ENCODE results near the gene HDAC9. TPM values are rescaled to one million over a fixed set of nuclear protein-coding genes. Genes with fewer than 3 reads are reported as not detected.

Gene HDAC9
- total RNA-seq, 1 experiment from 2014 or later: 4.3 TPM

GRCh38 chr7:18547509-18548187 is 52.1 kb downstream of the HDAC9 start:
- H3K9ac ChIP-seq (ENCODE audit: low read length): no peak overlapping the region
- BruUV-seq (replicated peaks): no TSS peak
- H3K9me3 ChIP-seq (ENCODE audit: control insufficient read depth in 1 of 2, insufficient read depth in 1 of 2, low read depth in 1 of 2, low read length in 2 of 2): no peaks in the 10 kb centered on the region
- no peaks in the 10 kb centered on the region for H3K36me3 ChIP-seq (ENCODE audit: control insufficient read depth in 1 of 2, insufficient read depth in 2 of 2, low read length in 2 of 2)
- H3K4me2 ChIP-seq (ENCODE audit: low read length): no peak overlapping the region
- ChIA-PET RAD21 (ENCODE audit: low non-redundant PET in 1 of 2, low total read pairs in 2 of 2, uncharacterized antibody in 2 of 2, unreplicated experiment in 2 of 2) (no interaction called here), CTCF (no interaction called here), POLR2A (no interaction called here)
- TF ChIP-seq FOSL1 (IDR thresholded peaks at IDR 0.05; ENCODE audit: low read depth): no peak
- no peak for TF ChIP-seq YY1 (IDR thresholded peaks at IDR 0.05; ENCODE audit: extremely low read depth, insufficient replicate concordance, low read depth, low read length)
- TF ChIP-seq, protein P1, sequence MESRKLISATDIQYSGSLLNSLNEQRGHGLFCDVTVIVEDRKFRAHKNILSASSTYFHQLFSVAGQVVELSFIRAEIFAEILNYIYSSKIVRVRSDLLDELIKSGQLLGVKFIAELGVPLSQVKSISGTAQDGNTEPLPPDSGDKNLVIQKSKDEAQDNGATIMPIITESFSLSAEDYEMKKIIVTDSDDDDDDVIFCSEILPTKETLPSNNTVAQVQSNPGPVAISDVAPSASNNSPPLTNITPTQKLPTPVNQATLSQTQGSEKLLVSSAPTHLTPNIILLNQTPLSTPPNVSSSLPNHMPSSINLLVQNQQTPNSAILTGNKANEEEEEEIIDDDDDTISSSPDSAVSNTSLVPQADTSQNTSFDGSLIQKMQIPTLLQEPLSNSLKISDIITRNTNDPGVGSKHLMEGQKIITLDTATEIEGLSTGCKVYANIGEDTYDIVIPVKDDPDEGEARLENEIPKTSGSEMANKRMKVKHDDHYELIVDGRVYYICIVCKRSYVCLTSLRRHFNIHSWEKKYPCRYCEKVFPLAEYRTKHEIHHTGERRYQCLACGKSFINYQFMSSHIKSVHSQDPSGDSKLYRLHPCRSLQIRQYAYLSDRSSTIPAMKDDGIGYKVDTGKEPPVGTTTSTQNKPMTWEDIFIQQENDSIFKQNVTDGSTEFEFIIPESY (IDR thresholded peaks at IDR 0.05; ENCODE audit: extremely low read depth, insufficient replicate concordance, low read length): no peak
- TF ChIP-seq CBX3 (IDR thresholded peaks at IDR 0.05; ENCODE audit: low read depth): no peak
- no peak for TF ChIP-seq ELF1 (IDR thresholded peaks at IDR 0.05; ENCODE audit: borderline replicate concordance, low read depth)
- no peaks in the 10 kb centered on the region for H4K20me1 ChIP-seq (ENCODE audit: insufficient read depth)
- no peak for ATAC-seq
- no peaks in the 10 kb centered on the region for H3K79me2 ChIP-seq (ENCODE audit: insufficient read depth, low read length)
- intact Hi-C loops (cut with micrococcal nuclease): no loop called here
- DNase-seq (ENCODE audit: low read depth, low spot score): no peak
- no peak overlapping the region for H2AFZ ChIP-seq (ENCODE audit: low read depth, low read length, poor library complexity, severe bottlenecking)
- H3K9me2 ChIP-seq (ENCODE audit: insufficient read depth): no peaks in the 10 kb centered on the region
- H3K27me3 ChIP-seq (ENCODE audit: insufficient read depth, low read length): no peaks in the 10 kb centered on the region
- H3K4me1 ChIP-seq (ENCODE audit: control insufficient read depth in 1 of 2, insufficient read depth in 2 of 2, low read length in 2 of 2): no peaks in the 10 kb centered on the region
- H3K27ac ChIP-seq (ENCODE audit: low read depth, low read length): no peak overlapping the region
- H3K4me3 ChIP-seq (replicated peaks in 1 of 2; ENCODE audit: low read depth in 1 of 2, low read length in 2 of 2): no peak overlapping the region

- H3K9ac ChIP-seq (ENCODE audit: low read length): no peak overlapping the region
- ChIA-PET CTCF (no interaction called here), POLR2A (no interaction called here), RAD21 (ENCODE audit: low non-redundant PET in 1 of 2, low total read pairs in 2 of 2, uncharacterized antibody in 2 of 2, unreplicated experiment in 2 of 2) (no interaction called here)
- H4K20me1 ChIP-seq (ENCODE audit: insufficient read depth): no peaks in the 10 kb centered on the region
- no TSS peak for BruUV-seq (replicated peaks)
- H2AFZ ChIP-seq (ENCODE audit: low read depth, low read length, poor library complexity, severe bottlenecking): no peak overlapping the region
- no peak overlapping the region for H3K4me3 ChIP-seq (replicated peaks in 1 of 2; ENCODE audit: low read depth in 1 of 2, low read length in 2 of 2)
- no peaks in the 10 kb centered on the region for H3K27me3 ChIP-seq (ENCODE audit: insufficient read depth, low read length)
- no peaks in the 10 kb centered on the region for H3K4me1 ChIP-seq (ENCODE audit: control insufficient read depth in 1 of 2, insufficient read depth in 2 of 2, low read length in 2 of 2)
- no peak for DNase-seq (ENCODE audit: low read depth, low spot score)
- no peak overlapping the region for H3K27ac ChIP-seq (ENCODE audit: low read depth, low read length)
- no peaks in the 10 kb centered on the region for H3K36me3 ChIP-seq (ENCODE audit: control insufficient read depth in 1 of 2, insufficient read depth in 2 of 2, low read length in 2 of 2)
- ATAC-seq: no peak
- no peaks in the 10 kb centered on the region for H3K9me2 ChIP-seq (ENCODE audit: insufficient read depth)
- no peaks in the 10 kb centered on the region for H3K79me2 ChIP-seq (ENCODE audit: insufficient read depth, low read length)
- no peak overlapping the region for H3K4me2 ChIP-seq (ENCODE audit: low read length)
- intact Hi-C loops (cut with micrococcal nuclease): no loop called here
- no peaks in the 10 kb centered on the region for H3K9me3 ChIP-seq (ENCODE audit: control insufficient read depth in 1 of 2, insufficient read depth in 1 of 2, low read depth in 1 of 2, low read length in 2 of 2)
- TF ChIP-seq, protein P1 (IDR thresholded peaks at IDR 0.05; ENCODE audit: extremely low read depth, insufficient replicate concordance, low read length): no peak
- TF ChIP-seq, protein P2, sequence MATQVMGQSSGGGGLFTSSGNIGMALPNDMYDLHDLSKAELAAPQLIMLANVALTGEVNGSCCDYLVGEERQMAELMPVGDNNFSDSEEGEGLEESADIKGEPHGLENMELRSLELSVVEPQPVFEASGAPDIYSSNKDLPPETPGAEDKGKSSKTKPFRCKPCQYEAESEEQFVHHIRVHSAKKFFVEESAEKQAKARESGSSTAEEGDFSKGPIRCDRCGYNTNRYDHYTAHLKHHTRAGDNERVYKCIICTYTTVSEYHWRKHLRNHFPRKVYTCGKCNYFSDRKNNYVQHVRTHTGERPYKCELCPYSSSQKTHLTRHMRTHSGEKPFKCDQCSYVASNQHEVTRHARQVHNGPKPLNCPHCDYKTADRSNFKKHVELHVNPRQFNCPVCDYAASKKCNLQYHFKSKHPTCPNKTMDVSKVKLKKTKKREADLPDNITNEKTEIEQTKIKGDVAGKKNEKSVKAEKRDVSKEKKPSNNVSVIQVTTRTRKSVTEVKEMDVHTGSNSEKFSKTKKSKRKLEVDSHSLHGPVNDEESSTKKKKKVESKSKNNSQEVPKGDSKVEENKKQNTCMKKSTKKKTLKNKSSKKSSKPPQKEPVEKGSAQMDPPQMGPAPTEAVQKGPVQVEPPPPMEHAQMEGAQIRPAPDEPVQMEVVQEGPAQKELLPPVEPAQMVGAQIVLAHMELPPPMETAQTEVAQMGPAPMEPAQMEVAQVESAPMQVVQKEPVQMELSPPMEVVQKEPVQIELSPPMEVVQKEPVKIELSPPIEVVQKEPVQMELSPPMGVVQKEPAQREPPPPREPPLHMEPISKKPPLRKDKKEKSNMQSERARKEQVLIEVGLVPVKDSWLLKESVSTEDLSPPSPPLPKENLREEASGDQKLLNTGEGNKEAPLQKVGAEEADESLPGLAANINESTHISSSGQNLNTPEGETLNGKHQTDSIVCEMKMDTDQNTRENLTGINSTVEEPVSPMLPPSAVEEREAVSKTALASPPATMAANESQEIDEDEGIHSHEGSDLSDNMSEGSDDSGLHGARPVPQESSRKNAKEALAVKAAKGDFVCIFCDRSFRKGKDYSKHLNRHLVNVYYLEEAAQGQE (IDR thresholded peaks at IDR 0.05; ENCODE audit: low read depth): no peak
- TF ChIP-seq ZFX (IDR thresholded peaks at IDR 0.05) (no peak), EZH2 (IDR thresholded peaks at IDR 0.05) (no peak), ZNF274 (IDR thresholded peaks at IDR 0.05; ENCODE audit: low read depth, low read length) (no peak), FOSL1 (IDR thresholded peaks at IDR 0.05; ENCODE audit: low read depth) (no peak), POLR2AphosphoS5 (IDR thresholded peaks at IDR 0.05; ENCODE audit: low read depth, low read length) (no peak), ATF3 (IDR thresholded peaks at IDR 0.05) (no peak), YY1 (IDR thresholded peaks at IDR 0.05; ENCODE audit: extremely low read depth, insufficient replicate concordance, low read depth, low read length) (no peak)
Observed at GRCh38 chr7:18548534-18548933, 53.0 kb downstream of the HDAC9 start.
